Natural killer cell treated with Interleukin-12 subunit alpha and Interleukin-12 subunit beta and Interleukin-15 and Interleukin-18, amount 100 ng/mL, for 72 hours (primary cell): ENCODE results near the gene CPAMD8. TPM values are rescaled to one million over a fixed set of nuclear protein-coding genes. Genes with fewer than 3 reads are reported as not detected.
"Not testable (repeated sequence)": the region's sequence is repeated elsewhere in the genome, so short reads cannot be mapped to it uniquely, and the experiment has no call there.

Experiments used
- ATAC-seq, 2 donors: fragments of 150-1000 bp; cut with Tn5 transposase in 1 of 2; sonication (Bioruptor Pico), chemical (Tn5 transposase) in 1 of 2; 2 replicates each; pipeline ENCODE4 v1.10.0; 2021
- DNase-seq: peaks from one replicate; pipeline ENCODE4 v3.0.0; 2022; ENCODE audit warnings: low spot score
- H3K27ac Mint-ChIP-seq, 2 donors: 1 replicate in 1 of 2; 2 replicates in 1 of 2; pipeline ENCODE4 v1.8.0; 2022; ENCODE audit warnings: mixed read lengths in 2 of 2, mild to moderate bottlenecking in 1 of 2, moderate library complexity in 1 of 2
- H3K27me3 Mint-ChIP-seq, 2 donors: 1 replicate in 1 of 2; 2 replicates in 1 of 2; pipeline ENCODE4 v1.8.0; 2022; ENCODE audit warnings: mixed read lengths in 2 of 2
- H3K36me3 Mint-ChIP-seq: one replicate; pipeline ENCODE4 v1.8.0; 2022; ENCODE audit warnings: mixed read lengths
- H3K4me1 Mint-ChIP-seq, 2 donors: 1 replicate in 1 of 2; 2 replicates in 1 of 2; pipeline ENCODE4 v1.8.0; 2022; ENCODE audit warnings: low read depth in 2 of 2, mixed read lengths in 2 of 2, mild to moderate bottlenecking in 1 of 2
- H3K4me3 Mint-ChIP-seq: one replicate; pipeline ENCODE4 v1.8.0; 2022; ENCODE audit warnings: mixed read lengths
- H3K9me3 Mint-ChIP-seq: 2 replicates; pipeline ENCODE4 v1.8.0; 2022; ENCODE audit warnings: mixed read lengths
- total RNA-seq, 2 donors: library from RNA; stranded (reverse); gene quantifications; one replicate each; pipeline ENCODE4 v1.2.3, GENCODE V29; 2022

The CPAMD8 gene
- total RNA-seq, 2 donors from 2014 or later = 0.39 to 0.81 TPM

GRCh38 chr19:16943942-16944625 is 82.5 kb downstream of the CPAMD8 start:
- peaks cover 5% of the 10 kb centered on the region for H3K9me3 Mint-ChIP-seq
- no peak overlapping the region for H3K4me3 Mint-ChIP-seq
- no peak overlapping the region for H3K27ac Mint-ChIP-seq
- no peaks in the 10 kb centered on the region for H3K36me3 Mint-ChIP-seq
- H3K27me3 Mint-ChIP-seq = peaks cover 0 to 6% of the 10 kb centered on the region in 2 donors
- H3K4me1 Mint-ChIP-seq = peaks cover 0 to 3% of the 10 kb centered on the region in 2 donors
- ATAC-seq = no peak
- DNase-seq = no peak

GRCh38 chr19:16943090-16943489 is 83.5 kb downstream of the CPAMD8 start:
- not testable (repeated sequence) for H3K4me1 Mint-ChIP-seq, H3K27ac Mint-ChIP-seq, H3K27me3 Mint-ChIP-seq, H3K9me3 Mint-ChIP-seq, H3K4me3 Mint-ChIP-seq, ATAC-seq, DNase-seq, H3K36me3 Mint-ChIP-seq

- H3K36me3 Mint-ChIP-seq = no peaks in the 10 kb centered on the region
- no peak overlapping the region for H3K4me3 Mint-ChIP-seq
- H3K9me3 Mint-ChIP-seq = peaks cover 5% of the 10 kb centered on the region
- H3K4me1 Mint-ChIP-seq = peaks cover 0 to 2% of the 10 kb centered on the region in 2 donors
- no peak for ATAC-seq
- no peak for DNase-seq
- H3K27me3 Mint-ChIP-seq = no peaks in the 10 kb centered on the region
- no peak overlapping the region for H3K27ac Mint-ChIP-seq
These were observed 84.0 kb downstream of the CPAMD8 start for GRCh38 chr19:16942583-16942982.

GRCh38 chr19:16940626-16941025 is 86.0 kb downstream of the CPAMD8 start:
- Mint-ChIP-seq H3K9me3 (no peaks in the 10 kb centered on the region), H3K27me3 (peaks cover 0 to 3% of the 10 kb centered on the region in 2 donors)
- DNase-seq = no peak

GRCh38 chr19:16940063-16940462 is 86.5 kb downstream of the CPAMD8 start:
- H3K27ac Mint-ChIP-seq, H3K4me3 Mint-ChIP-seq, DNase-seq, H3K4me1 Mint-ChIP-seq, H3K27me3 Mint-ChIP-seq, H3K36me3 Mint-ChIP-seq, H3K9me3 Mint-ChIP-seq, ATAC-seq: not testable (repeated sequence)

More at GRCh38 chr19:16940626-16941025, 86.0 kb downstream of the CPAMD8 start:
- no peak overlapping the region for H3K4me3 Mint-ChIP-seq
- H3K27ac Mint-ChIP-seq = no peak overlapping the region
- H3K36me3 Mint-ChIP-seq = peaks cover under 1% of the 10 kb centered on the region
- ATAC-seq = no peak
- no peaks in the 10 kb centered on the region for H3K4me1 Mint-ChIP-seq

GRCh38 chr19:16938211-16938610 is 88.4 kb downstream of the CPAMD8 start:
- no peak overlapping the region for H3K27ac Mint-ChIP-seq
- peaks cover 9 to 12% of the 10 kb centered on the region in 2 donors for H3K27me3 Mint-ChIP-seq
- H3K36me3 Mint-ChIP-seq = peaks cover 16% of the 10 kb centered on the region
- DNase-seq (no peak), ATAC-seq (no peak)
- no peak overlapping the region for H3K4me3 Mint-ChIP-seq
- H3K4me1 Mint-ChIP-seq = no peaks in the 10 kb centered on the region
- peaks cover 14% of the 10 kb centered on the region for H3K9me3 Mint-ChIP-seq

- peaks cover 9 to 12% of the 10 kb centered on the region in 2 donors for H3K27me3 Mint-ChIP-seq
- not testable (repeated sequence) for H3K4me1 Mint-ChIP-seq, H3K4me3 Mint-ChIP-seq, H3K27ac Mint-ChIP-seq, DNase-seq, ATAC-seq
- peaks cover 15% of the 10 kb centered on the region for H3K9me3 Mint-ChIP-seq
- peaks cover 16% of the 10 kb centered on the region for H3K36me3 Mint-ChIP-seq
These were observed 88.8 kb downstream of the CPAMD8 start for GRCh38 chr19:16937796-16938195.

GRCh38 chr19:16936901-16937300 is 89.7 kb downstream of the CPAMD8 start:
- ATAC-seq = no peak
- Mint-ChIP-seq H3K36me3 (peaks cover 16% of the 10 kb centered on the region), H3K4me1 (no peaks in the 10 kb centered on the region), H3K9me3 (peaks cover 15% of the 10 kb centered on the region), H3K4me3 (no peak overlapping the region), H3K27me3 (peaks cover 9 to 12% of the 10 kb centered on the region in 2 donors), H3K27ac (no peak overlapping the region)
- DNase-seq = no peak

GRCh38 chr19:16934489-16934888 is 92.1 kb downstream of the CPAMD8 start:
- no peak overlapping the region for H3K4me3 Mint-ChIP-seq
- no peaks in the 10 kb centered on the region for H3K4me1 Mint-ChIP-seq
- no peak overlapping the region for H3K27ac Mint-ChIP-seq
- DNase-seq (no peak), ATAC-seq (no peak)
- peaks cover 9 to 18% of the 10 kb centered on the region in 2 donors for H3K27me3 Mint-ChIP-seq
- H3K9me3 Mint-ChIP-seq = peaks cover 15% of the 10 kb centered on the region
- H3K36me3 Mint-ChIP-seq = peaks cover 16% of the 10 kb centered on the region

- peaks cover 17% of the 10 kb centered on the region for H3K9me3 Mint-ChIP-seq
- no peak overlapping the region for H3K27ac Mint-ChIP-seq
- DNase-seq (no peak), ATAC-seq (no peak)
- H3K4me1 Mint-ChIP-seq = no peaks in the 10 kb centered on the region
- H3K36me3 Mint-ChIP-seq = peaks cover 22% of the 10 kb centered on the region
- H3K27me3 Mint-ChIP-seq = peaks cover 17 to 21% of the 10 kb centered on the region in 2 donors
- no peak overlapping the region for H3K4me3 Mint-ChIP-seq
These were observed 95.3 kb downstream of the CPAMD8 start for GRCh38 chr19:16931306-16931705.

- H3K4me3 Mint-ChIP-seq = no peak overlapping the region
- H3K36me3 Mint-ChIP-seq = peaks cover 22% of the 10 kb centered on the region
- peaks cover 17 to 21% of the 10 kb centered on the region in 2 donors for H3K27me3 Mint-ChIP-seq
- DNase-seq = no peak
- peaks cover 17% of the 10 kb centered on the region for H3K9me3 Mint-ChIP-seq
- no peaks in the 10 kb centered on the region for H3K4me1 Mint-ChIP-seq
- no peak for ATAC-seq
- no peak overlapping the region for H3K27ac Mint-ChIP-seq
These were observed 95.9 kb downstream of the CPAMD8 start for GRCh38 chr19:16930753-16931152.

- Mint-ChIP-seq H3K4me3 (no peak overlapping the region), H3K9me3 (peaks cover 10% of the 10 kb centered on the region), H3K36me3 (peaks cover 13% of the 10 kb centered on the region), H3K27ac (no peak overlapping the region), H3K27me3 (peaks cover 9 to 15% of the 10 kb centered on the region in 2 donors), H3K4me1 (no peaks in the 10 kb centered on the region)
- no peak for DNase-seq
- no peak for ATAC-seq
These were observed 97.7 kb downstream of the CPAMD8 start for GRCh38 chr19:16928916-16929315.

GRCh38 chr19:16928351-16928750 is 98.3 kb downstream of the CPAMD8 start:
- H3K36me3 Mint-ChIP-seq = peaks cover 8% of the 10 kb centered on the region
- ATAC-seq (no peak), DNase-seq (no peak)
- no peak overlapping the region for H3K27ac Mint-ChIP-seq
- H3K4me3 Mint-ChIP-seq = no peak overlapping the region
- no peaks in the 10 kb centered on the region for H3K4me1 Mint-ChIP-seq
- H3K9me3 Mint-ChIP-seq = peaks cover 4% of the 10 kb centered on the region
- peaks cover 9 to 12% of the 10 kb centered on the region in 2 donors for H3K27me3 Mint-ChIP-seq

GRCh38 chr19:16927883-16928282 is 98.7 kb downstream of the CPAMD8 start:
- H3K27ac Mint-ChIP-seq = no peak overlapping the region
- no peak overlapping the region for H3K4me3 Mint-ChIP-seq
- H3K4me1 Mint-ChIP-seq = no peaks in the 10 kb centered on the region
- H3K27me3 Mint-ChIP-seq = peaks cover 9 to 11% of the 10 kb centered on the region in 2 donors
- peaks cover 2% of the 10 kb centered on the region for H3K9me3 Mint-ChIP-seq
- ATAC-seq = no peak
- no peak for DNase-seq
- peaks cover 6% of the 10 kb centered on the region for H3K36me3 Mint-ChIP-seq

GRCh38 chr19:16922949-16923348 is 103.7 kb downstream of the CPAMD8 start:
- H3K9me3 Mint-ChIP-seq = peaks cover 2% of the 10 kb centered on the region
- peaks cover 6 to 13% of the 10 kb centered on the region in 2 donors for H3K27me3 Mint-ChIP-seq
- DNase-seq = no peak
- no peak overlapping the region for H3K27ac Mint-ChIP-seq
- H3K4me1 Mint-ChIP-seq = peaks cover 0 to 4% of the 10 kb centered on the region in 2 donors
- no peak for ATAC-seq
- no peak overlapping the region for H3K4me3 Mint-ChIP-seq
- peaks cover 6% of the 10 kb centered on the region for H3K36me3 Mint-ChIP-seq
